ENCODE data around the gene LCA5L.
"Not testable (repeated sequence)": the region's sequence is repeated elsewhere in the genome, so short reads cannot be mapped to it uniquely, and the experiment has no call there.

LCA5L gene

GRCh38 chr21:39429445-39429844, 16.1 kb downstream of the LCA5L start:
- DNase-seq (ENCODE audit: low read depth): no peak
- no peak overlapping the region for H3K4me3 ChIP-seq (ENCODE audit: low read depth, low read length)
- TF ChIP-seq, protein P1, sequence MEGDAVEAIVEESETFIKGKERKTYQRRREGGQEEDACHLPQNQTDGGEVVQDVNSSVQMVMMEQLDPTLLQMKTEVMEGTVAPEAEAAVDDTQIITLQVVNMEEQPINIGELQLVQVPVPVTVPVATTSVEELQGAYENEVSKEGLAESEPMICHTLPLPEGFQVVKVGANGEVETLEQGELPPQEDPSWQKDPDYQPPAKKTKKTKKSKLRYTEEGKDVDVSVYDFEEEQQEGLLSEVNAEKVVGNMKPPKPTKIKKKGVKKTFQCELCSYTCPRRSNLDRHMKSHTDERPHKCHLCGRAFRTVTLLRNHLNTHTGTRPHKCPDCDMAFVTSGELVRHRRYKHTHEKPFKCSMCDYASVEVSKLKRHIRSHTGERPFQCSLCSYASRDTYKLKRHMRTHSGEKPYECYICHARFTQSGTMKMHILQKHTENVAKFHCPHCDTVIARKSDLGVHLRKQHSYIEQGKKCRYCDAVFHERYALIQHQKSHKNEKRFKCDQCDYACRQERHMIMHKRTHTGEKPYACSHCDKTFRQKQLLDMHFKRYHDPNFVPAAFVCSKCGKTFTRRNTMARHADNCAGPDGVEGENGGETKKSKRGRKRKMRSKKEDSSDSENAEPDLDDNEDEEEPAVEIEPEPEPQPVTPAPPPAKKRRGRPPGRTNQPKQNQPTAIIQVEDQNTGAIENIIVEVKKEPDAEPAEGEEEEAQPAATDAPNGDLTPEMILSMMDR (IDR thresholded peaks at IDR 0.05; ENCODE audit: low read depth, low read length, missing control alignments): no peak
- in situ Hi-C loops (cut with HindIII; ENCODE audit: low sequenced_read_pairs): no loop called here

- no peak overlapping the region for H3K4me3 ChIP-seq (ENCODE audit: low read depth, low read length)
- TF ChIP-seq, protein P1 (IDR thresholded peaks at IDR 0.05; ENCODE audit: low read depth, low read length, missing control alignments): no peak
- DNase-seq (ENCODE audit: low read depth): no peak
- in situ Hi-C loops (cut with HindIII; ENCODE audit: low sequenced_read_pairs): no loop called here
These were observed 22.9 kb downstream of the LCA5L start for GRCh38 chr21:39422527-39423241.

DNA sequence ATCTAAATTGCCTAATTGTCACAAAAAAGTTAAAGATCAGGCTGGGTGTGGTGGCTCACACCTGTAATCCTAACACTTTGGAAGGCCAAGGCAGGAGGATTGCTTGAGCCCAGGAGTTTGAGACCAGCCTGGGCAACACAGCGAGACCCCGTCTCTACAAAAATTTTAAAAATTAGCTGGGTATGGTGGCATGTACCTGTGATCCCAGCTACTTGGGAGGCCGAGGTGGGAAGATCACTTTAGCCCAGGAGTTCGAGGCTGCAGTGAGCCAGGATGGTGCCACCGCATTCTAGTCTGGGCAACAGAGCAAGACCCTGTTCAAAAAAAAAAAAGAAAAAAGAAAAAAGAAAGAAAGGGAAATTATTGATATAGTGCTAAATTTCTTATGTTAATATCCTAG, 26.4 kb downstream of the LCA5L start:
- in situ Hi-C loops (cut with HindIII; ENCODE audit: low sequenced_read_pairs); DNase-seq (ENCODE audit: low read depth); H3K4me3 ChIP-seq (ENCODE audit: low read depth, low read length): not testable (repeated sequence)

DNA sequence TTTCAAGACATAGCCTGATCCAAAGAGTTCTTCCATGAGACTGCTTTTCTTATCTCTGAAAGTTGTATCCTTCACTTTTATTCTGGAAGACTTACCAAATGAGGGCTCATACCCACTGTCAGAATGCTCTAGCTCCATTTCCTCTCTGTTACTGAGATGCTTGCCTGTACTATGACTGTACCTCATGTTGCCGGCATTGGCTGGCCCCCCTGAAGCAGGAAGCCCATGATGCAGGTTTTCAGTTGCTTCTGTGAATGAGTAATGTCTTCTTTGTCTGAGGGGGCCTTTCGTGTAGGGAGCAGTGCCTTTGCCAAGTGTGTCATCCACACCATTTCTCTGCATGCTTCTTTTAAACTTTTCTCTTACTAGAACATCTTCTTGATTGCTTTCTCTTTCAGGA, 39.5 kb downstream of the LCA5L start:
- TF ChIP-seq, protein P1 (IDR thresholded peaks at IDR 0.05; ENCODE audit: low read depth, low read length, missing control alignments): no peak
- H3K4me3 ChIP-seq (ENCODE audit: low read depth, low read length): no peak overlapping the region
- no peak for DNase-seq (ENCODE audit: low read depth)
- in situ Hi-C loops (cut with HindIII; ENCODE audit: low sequenced_read_pairs): no loop called here

GRCh38 chr21:39400173-39400572, 45.4 kb downstream of the LCA5L start:
- H3K4me3 ChIP-seq (ENCODE audit: low read depth, low read length): no peak overlapping the region
- in situ Hi-C loops (cut with HindIII; ENCODE audit: low sequenced_read_pairs): no loop called here
- DNase-seq (ENCODE audit: low read depth): no peak
- TF ChIP-seq, protein P1 (IDR thresholded peaks at IDR 0.05; ENCODE audit: low read depth, low read length, missing control alignments): no peak

DNA sequence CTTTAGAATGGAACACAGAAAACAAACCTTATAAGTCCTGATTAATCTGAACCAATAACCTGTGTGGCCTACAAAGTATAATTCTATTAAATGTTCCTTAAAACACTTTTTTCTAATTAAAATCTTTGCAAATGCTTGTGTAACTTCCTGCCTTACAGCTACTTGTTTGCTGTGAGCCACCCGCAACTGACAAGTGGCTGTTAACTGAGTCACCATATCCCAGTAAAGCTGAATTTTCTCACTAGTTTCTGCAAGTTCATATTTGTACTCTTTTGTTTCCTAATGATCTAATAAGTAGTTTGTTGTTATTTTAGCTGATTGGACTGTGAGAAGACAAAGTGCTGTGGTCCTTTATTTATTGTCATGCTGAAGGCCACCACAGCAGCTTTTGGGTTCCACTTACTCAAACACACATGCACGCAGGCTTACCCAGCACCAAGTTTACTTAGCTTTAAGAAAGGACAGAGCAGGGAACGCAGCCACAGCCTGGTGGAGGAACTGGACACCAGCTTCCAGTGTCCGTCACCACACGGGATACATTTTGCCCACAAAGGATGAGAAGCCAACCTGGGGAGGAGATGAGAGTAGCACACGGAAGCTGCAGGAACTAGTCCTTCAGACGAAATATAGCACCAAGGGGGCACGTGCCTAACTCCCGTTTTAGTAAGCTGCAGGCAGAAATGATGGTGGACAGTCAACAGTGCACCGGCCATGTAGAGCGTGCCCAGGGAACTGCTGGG, 47.8 kb downstream of the LCA5L start:
- in situ Hi-C loops (cut with HindIII; ENCODE audit: low sequenced_read_pairs): no loop called here
- no peak for DNase-seq (ENCODE audit: low read depth)
- H3K4me3 ChIP-seq (ENCODE audit: low read depth, low read length): no peak overlapping the region
- TF ChIP-seq, protein P1 (IDR thresholded peaks at IDR 0.05; ENCODE audit: low read depth, low read length, missing control alignments): no peak

DNA sequence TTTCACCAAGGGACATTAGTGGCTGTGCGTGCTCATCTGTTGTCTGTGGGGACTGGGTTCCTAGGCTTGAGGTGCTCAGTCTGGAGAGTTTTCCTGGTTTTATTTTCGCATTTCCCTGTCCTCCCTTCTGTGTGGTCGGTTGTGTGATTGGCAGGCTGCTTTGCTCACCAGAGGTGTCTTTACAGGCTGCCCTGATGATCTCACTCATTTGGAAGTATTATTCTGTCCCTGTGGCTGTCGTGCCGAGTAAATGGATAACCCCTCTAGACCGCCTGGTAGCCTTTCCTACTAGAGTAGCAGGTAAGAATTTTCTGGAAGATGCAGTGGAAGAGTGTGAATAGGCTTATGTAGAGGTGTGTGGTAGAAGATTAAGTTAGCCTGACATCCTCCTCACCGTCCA, 52.6 kb downstream of the LCA5L start:
- in situ Hi-C loops (cut with HindIII; ENCODE audit: low sequenced_read_pairs): no loop called here
- DNase-seq (ENCODE audit: low read depth): no peak
- TF ChIP-seq, protein P1 (IDR thresholded peaks at IDR 0.05; ENCODE audit: low read depth, low read length, missing control alignments): no peak
- H3K4me3 ChIP-seq (ENCODE audit: low read depth, low read length): no peak overlapping the region

Data from astrocyte of the cerebellum (primary cell).